Muscle of arm (tissue), 12 donors: ENCODE measurements around the gene CASP9. TPM values are rescaled to one million over a fixed set of nuclear protein-coding genes. Genes with fewer than 3 reads are reported as not detected.
"Not testable (repeated sequence)": the region's sequence is repeated elsewhere in the genome, so short reads cannot be mapped to it uniquely, and the experiment has no call there.

Experiments
- DNase-seq: peaks from one replicate; pipeline ENCODE4 v3.0.0-alpha.2; 2013
- polyA plus RNA-seq, 12 donors: library from polyadenylated mRNA; unstranded; fragments of 120-200 nt; gene quantifications; one replicate each; pipeline ENCODE4 v1.2.1, GENCODE V29; 2013; ENCODE audit not compliant: insufficient read length in 12 of 12

CASP9 gene
- polyA plus RNA-seq, 12 donors = 13.2 to 20.0 (median 17.6) TPM; not detected in 1

- not testable (repeated sequence) for DNase-seq
These were observed 52.3 kb downstream of the CASP9 start for GRCh38 chr1:15471723-15472122.

DNA sequence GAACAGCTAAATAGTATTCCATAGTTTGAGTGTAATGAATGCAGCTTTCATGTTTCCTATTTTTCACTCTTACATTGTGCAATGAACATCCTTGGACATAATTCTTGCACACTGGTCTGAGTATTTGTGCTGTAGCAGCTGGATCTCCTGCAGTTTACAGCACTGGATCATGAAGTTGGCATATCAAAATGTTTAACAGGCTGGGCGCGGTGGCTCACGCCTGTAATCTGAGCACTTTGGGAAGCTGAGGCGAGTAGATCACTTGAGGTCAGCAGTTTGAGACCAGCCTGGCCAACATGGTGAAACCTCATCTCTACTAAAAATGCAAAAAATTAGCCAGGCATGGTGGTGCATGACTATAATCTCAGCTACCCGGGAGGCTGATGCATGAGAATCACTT, 52.9 kb downstream of the CASP9 start:
- not testable (repeated sequence) for DNase-seq

- DNase-seq = peak; percentile 51
These were observed 54.1 kb downstream of the CASP9 start for GRCh38 chr1:15469821-15470448.

DNA sequence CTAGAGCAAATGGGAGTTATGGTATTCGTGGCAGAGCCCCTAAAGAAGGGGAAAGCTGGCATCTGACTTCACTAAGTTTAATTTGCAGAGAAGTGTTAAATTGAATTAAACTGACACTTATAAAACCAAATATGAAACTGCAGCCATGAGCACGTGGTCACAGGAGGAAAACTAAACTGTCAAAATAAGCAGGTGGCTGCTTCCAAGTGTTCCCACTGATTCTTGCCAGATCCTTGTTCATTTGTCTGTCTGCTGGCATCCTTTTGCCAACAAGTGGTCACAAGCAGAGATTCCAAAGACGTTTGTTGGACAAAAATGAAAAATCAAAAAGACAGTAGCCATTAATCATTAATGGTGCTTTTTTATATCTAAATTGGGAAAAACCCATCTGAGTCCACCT, 54.7 kb downstream of the CASP9 start:
- no peak for DNase-seq

DNA sequence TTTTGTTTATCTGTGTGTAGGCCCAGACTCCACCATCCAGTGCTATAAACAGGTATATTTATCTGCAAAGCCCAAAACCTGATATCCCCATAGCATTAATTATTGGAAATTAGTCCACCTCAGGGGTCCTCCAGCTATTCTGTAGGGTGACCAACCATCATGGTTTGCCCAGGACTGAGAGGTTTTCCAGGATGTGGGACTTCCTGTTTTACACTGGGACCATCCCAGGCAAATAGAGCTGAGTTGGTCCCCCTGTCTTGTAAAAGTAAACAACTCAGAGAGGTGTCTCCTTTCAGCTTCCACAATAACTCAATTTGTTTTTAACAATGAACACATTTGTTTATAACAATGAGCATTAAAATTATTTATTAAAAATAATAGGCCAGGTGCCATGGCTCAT, 55.9 kb downstream of the CASP9 start:
- no peak for DNase-seq

GRCh38 chr1:15466955-15467625, 56.9 kb downstream of the CASP9 start:
- DNase-seq = not testable (repeated sequence)

- DNase-seq = no peak
These were observed 58.3 kb downstream of the CASP9 start for GRCh38 chr1:15465674-15466073.

GRCh38 chr1:15463926-15464322, 60.1 kb downstream of the CASP9 start:
- not testable (repeated sequence) for DNase-seq

GRCh38 chr1:15463064-15463800, 60.8 kb downstream of the CASP9 start:
- not testable (repeated sequence) for DNase-seq

DNA sequence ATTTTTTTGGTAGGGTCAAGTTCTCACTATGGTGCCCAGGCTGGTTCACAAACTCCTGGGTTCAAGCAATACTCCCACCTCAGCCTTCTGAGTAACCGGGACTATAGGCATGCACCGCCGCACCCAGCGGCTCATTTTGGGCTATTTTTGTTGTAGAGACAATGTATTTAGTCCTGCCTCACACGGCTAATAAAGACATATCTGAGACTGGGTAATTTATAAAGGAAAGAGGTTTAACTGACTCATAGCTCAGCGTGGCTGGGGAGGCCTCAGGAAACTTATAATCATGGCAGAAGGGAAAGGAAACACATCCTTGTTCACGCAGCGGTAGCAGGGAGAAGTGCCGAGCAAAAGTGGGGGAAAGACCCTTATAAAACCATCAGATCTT, 63.3 kb downstream of the CASP9 start:
- DNase-seq = no peak

- DNase-seq = no peak
These were observed 64.0 kb downstream of the CASP9 start for GRCh38 chr1:15459771-15460707.

GRCh38 chr1:15458388-15458787, 65.6 kb downstream of the CASP9 start:
- not testable (repeated sequence) for DNase-seq

DNA sequence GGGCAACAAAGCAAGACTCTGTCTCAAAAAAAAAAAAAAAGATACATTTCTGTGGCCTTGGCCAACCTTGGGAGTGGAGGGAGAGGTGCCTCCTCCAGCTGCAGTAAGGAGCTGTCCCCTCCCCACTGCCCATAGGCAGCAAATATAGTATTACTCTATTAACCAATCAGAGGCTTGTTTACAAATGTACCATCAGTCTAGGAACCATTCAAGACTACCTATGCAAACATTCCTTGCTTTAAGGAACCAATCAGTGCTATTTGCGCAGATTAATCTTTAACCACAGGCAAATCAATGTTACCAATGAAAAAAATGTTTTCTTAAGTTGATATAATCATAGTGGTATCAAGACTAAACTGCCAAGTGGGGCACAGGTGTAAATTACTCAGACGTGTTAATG, 66.4 kb downstream of the CASP9 start:
- no peak for DNase-seq

GRCh38 chr1:15456313-15456954, 67.6 kb downstream of the CASP9 start, which contains the start of gene CELA2A:
TSS of gene CELA2A (plus strand) at chr1:15456732. CDS start at chr1:15456754, 22 bp downstream.
- DNase-seq = no peak

DNA sequence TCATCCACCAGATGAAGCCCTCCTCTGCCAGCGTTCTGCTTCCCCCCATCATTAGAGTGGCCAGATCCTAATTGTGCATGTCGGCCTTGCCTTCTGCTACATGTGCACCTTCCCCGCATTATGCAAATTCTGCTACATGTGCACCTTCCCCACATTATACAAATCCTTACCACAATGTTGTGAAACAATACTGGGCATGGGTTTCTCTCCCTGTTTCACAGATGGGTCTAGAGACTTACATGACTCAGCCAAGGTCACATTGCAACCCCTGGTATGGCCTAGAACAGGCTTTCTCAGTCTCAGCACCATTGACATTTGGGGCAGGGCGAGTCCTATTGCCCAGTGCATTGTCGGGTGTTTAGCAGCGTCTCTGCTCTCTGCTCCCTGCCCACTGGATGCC, 68.5 kb downstream of the CASP9 start:
- DNase-seq = no peak

DNA sequence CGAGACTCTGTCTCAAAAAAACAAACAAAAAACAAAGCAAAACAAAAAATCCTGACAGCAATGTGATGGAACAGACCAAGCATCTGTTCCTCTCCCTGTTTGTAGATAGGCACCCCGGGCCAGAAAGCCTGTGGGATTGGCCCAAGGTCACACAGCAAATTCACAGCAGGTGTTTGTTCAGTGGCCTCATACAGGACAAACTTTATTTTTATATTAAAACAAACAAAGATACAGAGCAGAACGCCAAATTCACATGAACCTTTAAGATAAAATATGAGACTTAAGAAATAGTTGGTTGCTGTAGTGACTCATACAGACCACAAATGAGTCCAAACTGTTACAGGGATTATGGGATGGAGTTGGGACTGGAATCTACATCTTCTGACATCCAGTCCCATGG, 69.8 kb downstream of the CASP9 start:
- DNase-seq = no peak

DNA sequence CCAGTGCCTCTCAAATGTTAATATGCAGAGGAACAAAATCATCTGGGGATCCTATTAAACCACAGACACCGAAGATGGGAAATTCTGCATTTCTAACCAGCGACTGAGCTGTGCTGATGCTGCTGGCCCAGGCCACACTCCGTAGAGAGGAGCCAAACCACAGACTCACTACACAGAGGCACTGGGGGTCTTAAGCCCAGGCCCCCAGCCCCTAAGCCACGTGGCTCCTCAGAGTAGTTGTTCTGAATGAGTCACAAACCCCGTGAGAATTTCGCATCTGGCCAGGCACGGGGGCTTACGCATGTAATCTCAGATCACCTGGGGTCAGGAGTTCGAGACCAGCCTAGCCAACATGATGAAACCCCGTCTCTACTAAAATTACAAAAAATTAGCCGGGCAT, 70.3 kb downstream of the CASP9 start:
- no peak for DNase-seq

GRCh38 chr1:15452866-15453571, 71.0 kb downstream of the CASP9 start:
- DNase-seq = no peak

DNA sequence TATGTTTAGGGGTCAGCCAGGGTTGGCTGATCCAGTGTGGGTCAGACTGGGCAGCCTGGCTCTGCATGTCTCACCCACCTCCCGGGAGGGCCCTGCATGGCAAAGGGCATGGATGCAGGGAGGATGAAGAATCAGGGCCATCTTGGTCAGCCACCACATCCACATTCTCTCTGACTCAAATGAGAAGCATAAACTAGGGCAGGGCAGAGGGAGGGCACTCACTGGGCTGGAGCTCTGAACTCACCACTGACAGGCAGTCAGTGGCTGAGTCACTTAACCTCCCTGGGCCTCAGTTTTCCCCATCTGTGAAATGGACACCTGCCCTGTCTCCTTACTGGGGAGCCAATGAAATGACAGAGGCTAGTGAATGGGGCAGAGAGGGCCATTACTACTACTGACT, 71.8 kb downstream of the CASP9 start:
- DNase-seq = no peak

DNA sequence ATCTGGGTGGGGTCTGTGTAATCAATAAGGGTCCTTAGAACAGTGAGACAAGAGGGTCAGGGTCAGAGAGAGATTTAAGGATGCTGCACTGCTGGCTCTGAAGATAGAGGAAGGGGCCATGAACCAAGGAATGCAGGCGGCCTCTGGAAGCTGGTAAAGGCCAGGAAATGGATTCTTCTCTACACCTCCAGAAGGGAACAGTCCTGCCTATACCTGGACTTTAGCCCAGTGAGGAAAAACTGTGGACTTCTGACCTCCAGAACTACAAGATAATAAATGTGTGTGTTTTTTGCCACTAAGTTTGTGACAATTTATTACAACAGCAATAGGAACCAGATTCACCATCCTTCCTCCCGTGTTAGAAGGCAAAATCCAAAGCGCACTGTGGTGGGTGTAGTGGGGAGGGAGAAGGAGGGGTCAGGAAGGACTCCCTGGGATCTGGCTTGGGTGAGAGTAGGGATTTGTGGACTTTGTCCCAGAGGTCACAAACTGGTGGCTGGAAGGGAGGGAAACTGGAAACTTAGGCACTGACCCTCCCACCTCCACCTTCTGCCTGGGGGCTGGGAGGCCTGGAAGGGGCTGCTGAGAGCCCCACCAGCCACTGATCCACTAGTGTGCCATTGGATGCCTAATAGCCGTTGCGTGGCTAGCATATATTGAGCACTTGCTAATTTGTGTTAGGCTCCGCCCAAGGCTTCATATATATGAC, 72.8 kb downstream of the CASP9 start:
- no peak for DNase-seq
